Stomach (tissue), 9 donors: ENCODE results near the gene VPS8. TPM values are rescaled to one million over a fixed set of nuclear protein-coding genes. Genes with fewer than 3 reads are reported as not detected.

Experiments
- DNase-seq, 2 donors: peaks; one replicate each; pipeline versions ENCODE4 v3.0.0 to v3.0.0-alpha.2; 2013 to 2019
- H3K27ac ChIP-seq, 5 donors: fragments of 200-600 bp in 4 of 5; sonication (generic) in 4 of 5; one replicate each; pipeline ENCODE4 v1.5.1; 2013 to 2019; ENCODE audit warnings: mild to moderate bottlenecking in 1 of 5, moderate library complexity in 1 of 5
- H3K27me3 ChIP-seq, 3 donors: fragments of 200-600 bp; sonication (generic); one replicate each; pipeline ENCODE4 v1.5.1; 2017 to 2019; ENCODE audit warnings: mixed run types in 1 of 3
- H3K36me3 ChIP-seq, 4 donors: fragments of 200-600 bp; sonication (generic); 1 replicate in 3 of 4; 2 replicates in 1 of 4; pipeline ENCODE4 v1.5.1; 2016 to 2019
- H3K4me1 ChIP-seq, 4 donors: fragments of 200-600 bp; sonication (generic); one replicate each; pipeline ENCODE4 v1.5.1; 2016 to 2019
- H3K4me3 ChIP-seq, 4 donors: fragments of 200-600 bp; sonication (generic) in 3 of 4; one replicate each; pipeline ENCODE4 v1.5.1; 2016 to 2019; ENCODE audit warnings: mild to moderate bottlenecking in 1 of 4
- H3K9me3 ChIP-seq, 4 donors: fragments of 200-600 bp; sonication (generic); one replicate each; pipeline ENCODE4 v1.5.1; 2016 to 2019
- EP300 ChIP-seq: sonication (generic); formaldehyde crosslinking; IDR thresholded peaks from one replicate; pipeline ENCODE4 v1.6.1; 2017; ENCODE audit warnings: antibody characterized with exemption
- POLR2A ChIP-seq, 4 donors: fragments of 450-650 bp; IDR thresholded peaks; one replicate each; pipeline ENCODE4 v1.6.1; 2016; ENCODE audit warnings: antibody characterized with exemption in 4 of 4, control low read depth in 2 of 4, mild to moderate bottlenecking in 1 of 4, moderate library complexity in 1 of 4
- POLR2AphosphoS5 ChIP-seq, 3 donors: sonication (generic); formaldehyde crosslinking; IDR thresholded peaks; one replicate each; pipeline ENCODE4 v1.6.1; 2016; ENCODE audit warnings: antibody characterized with exemption in 3 of 3
- WGBS, 5 donors: extraction: QIAGEN DNeasy Blood & Tissue Kit in 3 of 5; methylation state at CpG; one replicate each; pipeline versions ENCODE4 v1.1.5 to v1.1.7; 2013 to 2018; 5-methylcytosine and 5-hydroxymethylcytosine counted together
- intact Hi-C: fragments of 100-400 bp; cut with DNase I; formaldehyde crosslinking; loops from one replicate; pipeline ENCODE4 v1.15.1; 2023; ENCODE audit warnings: low total_unique reads
- polyA plus RNA-seq, 3 donors: library from polyadenylated mRNA; stranded (reverse); fragments of 200-250 nt; gene quantifications; one replicate each; pipeline ENCODE4 v1.2.3, GENCODE V29; 2013
- total RNA-seq, 5 donors: library from RNA; depleted of rRNA; stranded (reverse); fragments of >200 nt; gene quantifications; one replicate each; pipeline versions ENCODE4 v1.1.0 to v1.2.3, GENCODE V29; 2014 to 2016
- TF ChIP-seq, protein P1 (sequence below), 7 experiments: fragments of 450-650 bp in 4 of 7; fragments of 200-600 bp in 3 of 7; sonication (generic) in 3 of 7; IDR thresholded peaks; one replicate each; pipeline ENCODE4 v1.5.1; 2016 to 2019; ENCODE audit warnings: antibody characterized with exemption in 7 of 7, control low read depth in 2 of 7, mild to moderate bottlenecking in 1 of 7
- donor health status: healthy with polysubstance abuse.
- donor health status: Bipolar disorder and iron deficiency.
- donor health status: healthy.

The VPS8 gene
- total and polyA plus RNA-seq, 8 donors = 7.5 to 126 (median 37.5) TPM

DNA sequence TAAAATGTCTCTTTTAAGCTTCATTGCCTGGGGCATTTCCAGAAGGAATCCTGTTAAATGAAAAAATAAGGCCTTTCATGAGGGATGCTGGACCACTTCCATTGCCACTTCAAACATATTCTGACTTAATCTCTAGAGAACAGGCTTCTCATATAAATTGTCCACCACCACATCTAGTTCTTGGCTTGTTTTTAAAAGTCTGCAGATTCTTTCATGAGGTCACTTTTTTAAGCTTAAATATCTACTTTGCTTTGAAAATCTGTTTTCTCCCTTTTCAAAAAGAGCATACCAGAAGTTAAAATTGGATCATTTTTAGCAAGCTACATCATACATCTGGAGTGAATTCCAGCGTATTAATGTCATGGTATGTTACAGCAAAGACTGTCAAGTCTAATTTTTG is 209.3 kb downstream of the VPS8 start:
- H3K27ac ChIP-seq = no peak overlapping the region
- no peaks in the 10 kb centered on the region for H3K4me1 ChIP-seq
- TF ChIP-seq POLR2AphosphoS5 (IDR thresholded peaks at IDR 0.05) (no peak), EP300 (no peak), POLR2A (IDR thresholded peaks at IDR 0.05) (no peak)
- TF ChIP-seq, protein P1, sequence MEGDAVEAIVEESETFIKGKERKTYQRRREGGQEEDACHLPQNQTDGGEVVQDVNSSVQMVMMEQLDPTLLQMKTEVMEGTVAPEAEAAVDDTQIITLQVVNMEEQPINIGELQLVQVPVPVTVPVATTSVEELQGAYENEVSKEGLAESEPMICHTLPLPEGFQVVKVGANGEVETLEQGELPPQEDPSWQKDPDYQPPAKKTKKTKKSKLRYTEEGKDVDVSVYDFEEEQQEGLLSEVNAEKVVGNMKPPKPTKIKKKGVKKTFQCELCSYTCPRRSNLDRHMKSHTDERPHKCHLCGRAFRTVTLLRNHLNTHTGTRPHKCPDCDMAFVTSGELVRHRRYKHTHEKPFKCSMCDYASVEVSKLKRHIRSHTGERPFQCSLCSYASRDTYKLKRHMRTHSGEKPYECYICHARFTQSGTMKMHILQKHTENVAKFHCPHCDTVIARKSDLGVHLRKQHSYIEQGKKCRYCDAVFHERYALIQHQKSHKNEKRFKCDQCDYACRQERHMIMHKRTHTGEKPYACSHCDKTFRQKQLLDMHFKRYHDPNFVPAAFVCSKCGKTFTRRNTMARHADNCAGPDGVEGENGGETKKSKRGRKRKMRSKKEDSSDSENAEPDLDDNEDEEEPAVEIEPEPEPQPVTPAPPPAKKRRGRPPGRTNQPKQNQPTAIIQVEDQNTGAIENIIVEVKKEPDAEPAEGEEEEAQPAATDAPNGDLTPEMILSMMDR (IDR thresholded peaks at IDR 0.05) = no peak
- intact Hi-C loops = no loop called here
- no peaks in the 10 kb centered on the region for H3K27me3 ChIP-seq
- peaks cover 0 to 45% (median 41%) of the 10 kb centered on the region in 4 donors for H3K36me3 ChIP-seq
- no peak overlapping the region for H3K4me3 ChIP-seq
- 68 to 91% (median 89%) methylated on average over 1 of the region's 1 CpG for WGBS, 5 donors
- peaks cover 0 to 13% (median 9%) of the 10 kb centered on the region in 4 donors for H3K9me3 ChIP-seq
- peak in 1 of 2 donors; percentile 20 for DNase-seq

DNA sequence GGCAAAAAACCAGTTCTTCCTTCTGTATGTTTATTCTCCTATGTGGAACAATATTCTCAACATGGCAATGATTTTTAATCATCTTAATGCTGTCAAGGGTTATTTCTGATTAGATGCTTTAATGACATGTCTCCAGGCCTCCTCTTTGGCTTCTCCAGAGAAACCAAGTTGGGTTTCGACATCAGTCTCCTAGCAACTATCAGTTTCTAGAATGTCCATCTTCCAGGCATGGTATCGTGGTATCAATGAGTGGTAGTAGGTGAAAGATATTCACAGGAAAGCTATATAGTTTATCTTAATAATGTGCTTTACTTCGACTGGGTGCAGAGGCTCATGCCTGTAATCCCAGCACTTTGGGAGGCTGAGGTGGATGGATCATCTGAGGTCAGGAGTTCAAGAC is 212.4 kb downstream of the VPS8 start:
- H3K36me3 ChIP-seq = peaks cover 0 to 56% (median 35%) of the 10 kb centered on the region in 4 donors
- intact Hi-C loops = no loop called here
- H3K27me3 ChIP-seq = no peaks in the 10 kb centered on the region
- no peak overlapping the region for H3K27ac ChIP-seq
- peaks cover 0 to 2% (median 0%) of the 10 kb centered on the region in 4 donors for H3K9me3 ChIP-seq
- DNase-seq = no peak
- no peak overlapping the region for H3K4me3 ChIP-seq
- WGBS, 5 donors = 83 to 88% (median 86%) methylated on average over 3 of the region's 3 CpGs
- TF ChIP-seq POLR2AphosphoS5 (IDR thresholded peaks at IDR 0.05) = no peak
- TF ChIP-seq EP300 = no peak
- TF ChIP-seq, protein P1 (IDR thresholded peaks at IDR 0.05) = no peak
- TF ChIP-seq POLR2A (IDR thresholded peaks at IDR 0.05) = no peak
- no peaks in the 10 kb centered on the region for H3K4me1 ChIP-seq

DNA sequence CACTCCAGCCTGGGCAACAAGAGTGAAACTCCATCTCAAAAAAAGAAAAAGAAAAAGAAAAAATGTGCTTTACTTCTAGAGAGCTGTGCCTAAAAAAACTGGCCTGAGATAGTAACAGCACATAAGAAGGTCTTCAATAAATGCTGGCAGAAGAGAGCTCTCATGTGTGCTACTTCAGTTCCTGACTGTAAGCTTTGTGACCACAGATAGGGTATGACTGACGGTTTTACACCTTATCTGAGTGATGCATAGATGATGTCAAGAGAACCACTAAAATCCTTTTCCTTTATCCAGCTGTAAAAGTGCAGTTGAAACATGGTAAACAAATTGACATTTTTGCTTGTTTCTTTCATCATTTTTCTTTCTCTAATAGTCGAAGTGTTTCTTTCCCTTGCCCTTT is 213.0 kb downstream of the VPS8 start:
- Histone ChIP-seq H3K9me3 (no peaks in the 10 kb centered on the region), H3K36me3 (peaks cover 0 to 58% (median 37%) of the 10 kb centered on the region in 4 donors), H3K27me3 (no peaks in the 10 kb centered on the region), H3K4me3 (no peak overlapping the region), H3K4me1 (no peaks in the 10 kb centered on the region), H3K27ac (no peak overlapping the region)
- no peak for TF ChIP-seq POLR2AphosphoS5 (IDR thresholded peaks at IDR 0.05)
- TF ChIP-seq, protein P1 (IDR thresholded peaks at IDR 0.05) = no peak
- no peak for TF ChIP-seq POLR2A (IDR thresholded peaks at IDR 0.05)
- no peak for TF ChIP-seq EP300
- WGBS, 5 donors = 57 to 77% (median 72%) methylated on average over 2 of the region's 2 CpGs
- DNase-seq = no peak
- intact Hi-C loops = no loop called here

DNA sequence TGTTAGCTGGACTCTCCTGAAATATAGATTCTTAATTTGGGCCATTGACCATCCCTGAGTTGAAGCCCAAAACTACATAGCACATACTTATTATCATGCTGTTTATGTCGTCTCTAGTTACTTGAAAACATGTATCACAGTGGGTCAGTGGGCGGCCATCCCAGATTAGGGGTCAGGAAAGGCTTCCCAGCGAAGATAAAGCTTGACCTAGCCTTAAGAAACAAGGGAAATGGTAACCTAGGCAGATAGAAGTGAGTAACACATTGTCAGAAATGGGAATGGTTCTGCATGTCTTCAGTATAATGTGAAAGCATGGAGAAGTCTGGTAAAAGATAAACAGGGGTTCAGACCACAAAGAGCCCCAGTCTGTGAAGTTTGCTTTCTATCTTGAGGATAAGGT is 216.2 kb downstream of the VPS8 start:
- DNase-seq = no peak
- no peak for TF ChIP-seq EP300
- TF ChIP-seq, protein P1 (IDR thresholded peaks at IDR 0.05) = no peak
- TF ChIP-seq POLR2A (IDR thresholded peaks at IDR 0.05) = no peak
- no peak for TF ChIP-seq POLR2AphosphoS5 (IDR thresholded peaks at IDR 0.05)
- intact Hi-C loops = no loop called here
- H3K4me3 ChIP-seq = no peak overlapping the region
- H3K9me3 ChIP-seq = no peaks in the 10 kb centered on the region
- H3K27me3 ChIP-seq = no peaks in the 10 kb centered on the region
- H3K4me1 ChIP-seq = no peaks in the 10 kb centered on the region
- WGBS, 5 donors = 93 to 98% (median 94%) methylated on average over 3 of the region's 3 CpGs
- no peak overlapping the region for H3K27ac ChIP-seq
- H3K36me3 ChIP-seq = peaks cover 0 to 73% (median 55%) of the 10 kb centered on the region in 4 donors
